Endothelial cell of umbilical vein (primary cell): ENCODE measurements around the gene RGS6. TPM values are rescaled to one million over a fixed set of nuclear protein-coding genes. Genes with fewer than 3 reads are reported as not detected.

Experiments
- BruUV-seq: library from RNA; stranded (reverse); fragments of 400-500 nt; replicated peaks from 2 replicates; lab custom pipeline; 2021; lab: Mats Ljungman, UMichigan
- CTCF ChIA-PET: fragments of 300-600, 350-600 bp; sonication (Branson Sonifier 250); formaldehyde crosslinking; loops from one replicate; lab custom pipeline; 2021; ENCODE audit warnings: antibody characterized with exemption, inconsistent platforms; lab: Charles Lee
- POLR2A ChIA-PET: fragments of 300-600, 350-600 bp; sonication (Branson Sonifier 250); formaldehyde crosslinking; loops from one replicate; lab custom pipeline; 2021; ENCODE audit warnings: antibody characterized with exemption, inconsistent platforms; lab: Charles Lee
- DNase-seq: peaks from one replicate; pipeline ENCODE4 v3.0.0-alpha.2; 2011; ENCODE audit warnings: low read depth, low spot score
- FAIRE-seq: peaks from 2 replicates; lab custom pipeline; 2011; peaks lifted over from hg19 to GRCh38; lab: Jason Lieb, UNC
- H2AFZ ChIP-seq: 2 replicates; pipeline ENCODE4 v1.6.0; 2012; ENCODE audit warnings: low read depth, low read length, control low read depth, inconsistent platforms
- H3K27ac ChIP-seq: 2 replicates; pipeline ENCODE4 v1.5.1; 2011; ENCODE audit warnings: low read depth, mild to moderate bottlenecking, control low read depth, low read length, moderate library complexity; ENCODE audit not compliant: insufficient read depth
- H3K27me3 ChIP-seq, 2 experiments: 2 replicates each; pipeline versions ENCODE4 v1.6.0 to v1.6.1; 2011; ENCODE audit warnings: low read length in 2 of 2, mixed read lengths in 1 of 2; ENCODE audit not compliant: control insufficient read depth in 2 of 2, insufficient read depth in 2 of 2
- H3K36me3 ChIP-seq, 2 experiments: 2 replicates in 1 of 2; 3 replicates in 1 of 2; pipeline ENCODE4 v1.5.1; 2011; ENCODE audit warnings: low read length in 2 of 2, mild to moderate bottlenecking in 1 of 2, moderate library complexity in 1 of 2; ENCODE audit not compliant: control insufficient read depth in 2 of 2, insufficient read depth in 2 of 2; ENCODE audit errors: extremely low read depth in 1 of 2
- H3K4me1 ChIP-seq: 3 replicates; pipeline ENCODE4 v1.5.1; 2011; ENCODE audit warnings: mild to moderate bottlenecking, low read length; ENCODE audit not compliant: control insufficient read depth, insufficient read depth; ENCODE audit errors: extremely low read depth
- H3K4me2 ChIP-seq: 2 replicates; pipeline ENCODE4 v1.6.1; 2011; ENCODE audit warnings: low read length, control low read depth, mixed read lengths; ENCODE audit not compliant: insufficient read depth
- H3K4me3 ChIP-seq, 3 experiments: fragments of 200-600 bp in 1 of 3; sonication (generic), shearing (Covaris generic) in 1 of 3; replicated peaks in 1 of 3; 2 replicates each; pipeline ENCODE4 v1.5.1; 2011 to 2016; ENCODE audit warnings: control low read depth in 3 of 3, low read length in 3 of 3, mild to moderate bottlenecking in 2 of 3, inconsistent platforms in 1 of 3, low read depth in 1 of 3, moderate library complexity in 1 of 3; ENCODE audit not compliant: insufficient read depth in 1 of 3
- H3K79me2 ChIP-seq: 2 replicates; pipeline ENCODE4 v1.6.0; 2012; ENCODE audit warnings: low read length, inconsistent platforms; ENCODE audit not compliant: control insufficient read depth, insufficient read depth
- H3K9ac ChIP-seq: replicated peaks from 2 replicates; pipeline ENCODE3; 2011; ENCODE audit warnings: low read length, control low read depth; ENCODE audit not compliant: insufficient read depth; ENCODE audit errors: extremely low read depth
- H3K9me1 ChIP-seq: replicated peaks from 3 replicates; pipeline ENCODE4 v1.6.0; 2011; ENCODE audit warnings: mild to moderate bottlenecking, low read length; ENCODE audit not compliant: control insufficient read depth, insufficient read depth; ENCODE audit errors: extremely low read depth
- H3K9me3 ChIP-seq: replicated peaks from 2 replicates; pipeline ENCODE4 v1.5.1; 2012; ENCODE audit warnings: low read length, inconsistent platforms; ENCODE audit not compliant: control insufficient read depth, insufficient read depth
- H4K20me1 ChIP-seq: replicated peaks from 2 replicates; pipeline ENCODE3; 2011; ENCODE audit warnings: mild to moderate bottlenecking, low read length; ENCODE audit not compliant: control insufficient read depth, insufficient read depth; ENCODE audit errors: extremely low read depth
- CTCF ChIP-seq, 2 donors: IDR thresholded peaks; 1 replicate in 1 of 2; 2 replicates in 1 of 2; pipeline ENCODE4 v1.5.1; 2011; ENCODE audit warnings: low read length in 2 of 2, mild to moderate bottlenecking in 2 of 2, moderate library complexity in 2 of 2, control low read depth in 1 of 2, inconsistent platforms in 1 of 2, low read depth in 1 of 2; ENCODE audit not compliant: insufficient read depth in 1 of 2; ENCODE audit errors: extremely low read depth in 1 of 2
- EZH2 ChIP-seq: IDR thresholded peaks from 2 replicates; pipeline ENCODE4 v1.6.1; 2012; ENCODE audit warnings: borderline replicate concordance, low read depth, mild to moderate bottlenecking, moderate library complexity, low read length, inconsistent platforms; ENCODE audit not compliant: severe bottlenecking
- FOS ChIP-seq: IDR thresholded peaks from 2 replicates; pipeline ENCODE4 v1.6.1; 2011; ENCODE audit warnings: mild to moderate bottlenecking, low read length, moderate library complexity, borderline replicate concordance; ENCODE audit not compliant: insufficient read depth
- GATA2 ChIP-seq: IDR thresholded peaks from 2 replicates; pipeline ENCODE4 v1.7.0; 2011; ENCODE audit warnings: low read depth, mild to moderate bottlenecking, moderate library complexity, mixed read lengths, low read length; ENCODE audit not compliant: insufficient read length, insufficient read depth
- JUN ChIP-seq: IDR thresholded peaks from 2 replicates; pipeline ENCODE4 v1.6.1; 2011; ENCODE audit warnings: borderline replicate concordance, low read depth; ENCODE audit not compliant: insufficient read length, insufficient read depth
- MAX ChIP-seq: IDR thresholded peaks from 2 replicates; pipeline ENCODE4 v1.6.1; 2011; ENCODE audit not compliant: insufficient read depth, insufficient read length
- MYC ChIP-seq: IDR thresholded peaks from one replicate; pipeline ENCODE4 v1.6.1; 2011; ENCODE audit warnings: mild to moderate bottlenecking, low read depth, low read length
- POLR2A ChIP-seq: IDR thresholded peaks from 2 replicates; pipeline ENCODE4 v1.6.1; 2012; ENCODE audit warnings: low read depth, mild to moderate bottlenecking, control low read depth, low read length
- POLR2AphosphoS5 ChIP-seq: IDR thresholded peaks from 2 replicates; pipeline ENCODE4 v1.6.1; 2012; ENCODE audit warnings: low read depth, mild to moderate bottlenecking, control low read depth, low read length, moderate library complexity; ENCODE audit not compliant: insufficient read depth
- dilution Hi-C: fragments of 300-500 bp; cut with MboI; formaldehyde crosslinking; loops from one replicate; pipeline ENCODE4 v1.15.0; 2019; ENCODE audit warnings: low sequenced_read_pairs; ENCODE audit not compliant: extremely low pct_ligation_motif_present
- intact Hi-C: fragments of 100-400 bp; cut with micrococcal nuclease; formaldehyde crosslinking; loops from one replicate; pipeline ENCODE4 v1.10.0; 2022
- polyA plus RNA-seq, 4 experiments: library from polyadenylated mRNA; depleted of rRNA in 3 of 4; stranded (reverse) in 3 of 4; unstranded in 1 of 4; fragments of >200 nt; gene quantifications; 2 replicates each; pipeline versions ENCODE4 v1.2.1 to v1.2.3, GENCODE V29; 2011 to 2012; ENCODE audit warnings: missing spikeins in 1 of 4
- total RNA-seq: library from RNA; stranded (reverse); gene quantifications from 2 replicates; pipeline ENCODE4 v1.2.3, GENCODE V29; 2021

The RGS6 gene
- total and polyA plus RNA-seq, 2 donors (not counting 3 experiments of a cell fraction or from before 2014, with no cell fraction given) = not detected

GRCh38 chr14:72464226-72464625 lies 532.0 kb downstream of the RGS6 start:
- Histone ChIP-seq H3K9ac (no peak overlapping the region), H3K9me3 (no peaks in the 10 kb centered on the region), H3K79me2 (no peaks in the 10 kb centered on the region), H4K20me1 (no peaks in the 10 kb centered on the region), H3K9me1 (no peaks in the 10 kb centered on the region), H2AFZ (no peak overlapping the region), H3K4me1 (no peaks in the 10 kb centered on the region), H3K36me3 (no peaks in the 10 kb centered on the region), H3K27ac (no peak overlapping the region), H3K27me3 (no peaks in the 10 kb centered on the region), H3K4me3 (no peak overlapping the region), H3K4me2 (no peak overlapping the region)
- no TSS peak for BruUV-seq
- DNase-seq = no peak
- no peak for FAIRE-seq
- TF ChIP-seq FOS (no peak), CTCF (IDR thresholded peaks at IDR 0.05; ENCODE audit: extremely low read depth in 1 of 2, insufficient read depth in 1 of 2, low read depth in 1 of 2, low read length in 2 of 2) (no peak), POLR2AphosphoS5 (no peak), MAX (no peak), EZH2 (no peak), JUN (no peak), MYC (no peak), POLR2A (no peak), GATA2 (no peak)
- POLR2A ChIA-PET = no interaction called here
- dilution Hi-C loops (no loop called here), intact Hi-C loops (no loop called here)
- CTCF ChIA-PET = interaction anchor here (1.1 kb wide), 1 partner anchor 10 kb away, joined by 3 read pairs; no protein-coding TSS in a partner anchor
